DOHH2 (cell line): Measurements from ENCODE around the gene TTC23.

Experiments used
- CTCF ChIP-seq: fragments of 200-600 bp; sonication (generic); IDR thresholded peaks from one replicate; pipeline ENCODE4 v1.5.1; 2014; ENCODE audit warnings: antibody characterized with exemption, mild to moderate bottlenecking, low read depth, low read length; ENCODE audit not compliant: poor library complexity, severe bottlenecking
- EZH2phosphoT487 ChIP-seq: fragments of 200-600 bp; sonication (generic); IDR thresholded peaks from 2 replicates; pipeline ENCODE4 v1.6.1; 2017; ENCODE audit warnings: borderline replicate concordance, mild to moderate bottlenecking, antibody characterized with exemption, low read length, moderate library complexity, mixed read lengths

- TF ChIP-seq CTCF (no peak), EZH2phosphoT487 (no peak)
These were observed 105.4 kb downstream of the TTC23 start for GRCh38 chr15:99143655-99144610.
